Prostate gland (tissue), 2 donors: Measurements from ENCODE around the gene NLRC3.

Experiments
- POLR2A ChIP-seq: fragments of 450-650 bp; IDR thresholded peaks from one replicate; pipeline ENCODE4 v1.6.1; 2016; ENCODE audit warnings: antibody characterized with exemption, mild to moderate bottlenecking
- TF ChIP-seq, protein P1 (sequence below), 4 experiments: fragments of 200-600 bp in 2 of 4; fragments of 450-650 bp in 2 of 4; sonication (generic) in 2 of 4; IDR thresholded peaks; 1 replicate in 3 of 4; 2 replicates in 1 of 4; pipeline ENCODE4 v1.5.1; 2016 to 2019; ENCODE audit warnings: antibody characterized with exemption in 4 of 4, mild to moderate bottlenecking in 2 of 4, moderate library complexity in 2 of 4

GRCh38 chr16:3598236-3598635 lies 21.0 kb upstream of the NLRC3 start:
- TF ChIP-seq, protein P1, sequence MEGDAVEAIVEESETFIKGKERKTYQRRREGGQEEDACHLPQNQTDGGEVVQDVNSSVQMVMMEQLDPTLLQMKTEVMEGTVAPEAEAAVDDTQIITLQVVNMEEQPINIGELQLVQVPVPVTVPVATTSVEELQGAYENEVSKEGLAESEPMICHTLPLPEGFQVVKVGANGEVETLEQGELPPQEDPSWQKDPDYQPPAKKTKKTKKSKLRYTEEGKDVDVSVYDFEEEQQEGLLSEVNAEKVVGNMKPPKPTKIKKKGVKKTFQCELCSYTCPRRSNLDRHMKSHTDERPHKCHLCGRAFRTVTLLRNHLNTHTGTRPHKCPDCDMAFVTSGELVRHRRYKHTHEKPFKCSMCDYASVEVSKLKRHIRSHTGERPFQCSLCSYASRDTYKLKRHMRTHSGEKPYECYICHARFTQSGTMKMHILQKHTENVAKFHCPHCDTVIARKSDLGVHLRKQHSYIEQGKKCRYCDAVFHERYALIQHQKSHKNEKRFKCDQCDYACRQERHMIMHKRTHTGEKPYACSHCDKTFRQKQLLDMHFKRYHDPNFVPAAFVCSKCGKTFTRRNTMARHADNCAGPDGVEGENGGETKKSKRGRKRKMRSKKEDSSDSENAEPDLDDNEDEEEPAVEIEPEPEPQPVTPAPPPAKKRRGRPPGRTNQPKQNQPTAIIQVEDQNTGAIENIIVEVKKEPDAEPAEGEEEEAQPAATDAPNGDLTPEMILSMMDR (IDR thresholded peaks at IDR 0.05), result no peak
- no peak for TF ChIP-seq POLR2A
